HCT116 (cell line): ENCODE measurements around the gene NRP1. TPM values are rescaled to one million over a fixed set of nuclear protein-coding genes. Genes with fewer than 3 reads are reported as not detected.

Experiments used
- ATAC-seq: fragments of 200-7000 bp; cut with Tn5 transposase; 2 replicates; pipeline ENCODE4 v1.9.1; 2020; ENCODE audit warnings: mild to moderate bottlenecking, moderate library complexity
- BruUV-seq: library from RNA; stranded (reverse); fragments of 400-500 nt; replicated peaks from 2 replicates; lab custom pipeline; 2021; lab: Mats Ljungman, UMichigan
- CTCF ChIA-PET: fragments of 300-600 bp; sonication (Branson Sonifier 250); formaldehyde crosslinking; loops from one replicate; lab custom pipeline; 2021; ENCODE audit warnings: antibody characterized with exemption; lab: Charles Lee
- POLR2A ChIA-PET: fragments of 300-600, 350-600 bp; sonication (Branson Sonifier 250); formaldehyde crosslinking; loops from one replicate; lab custom pipeline; 2021; ENCODE audit warnings: antibody characterized with exemption; lab: Charles Lee
- RAD21 ChIA-PET, 2 experiments: fragments of 300-600 bp; sonication (Branson Sonifier 250); formaldehyde crosslinking; loops; one replicate each; lab custom pipeline; 2023; ENCODE audit warnings: low total read pairs in 2 of 2; ENCODE audit not compliant: uncharacterized antibody in 2 of 2, unreplicated experiment in 2 of 2, low non-redundant PET in 1 of 2; lab: Charles Lee
- DNase-seq: peaks from one replicate; pipeline ENCODE4 v3.0.0-alpha.2; 2010; ENCODE audit warnings: low read depth, low spot score
- H2AFZ ChIP-seq: fragments of 200-600 bp; shearing (Covaris generic), sonication (generic); 2 replicates; pipeline ENCODE4 v1.6.1; 2017; ENCODE audit warnings: low read depth, mixed run types, mixed read lengths, antibody characterized with exemption, low read length; ENCODE audit not compliant: poor library complexity, severe bottlenecking
- H3K27ac ChIP-seq: 2 replicates; pipeline ENCODE4 v1.5.1; 2012; ENCODE audit warnings: low read depth, low read length
- H3K27me3 ChIP-seq: fragments of 200-600 bp; sonication (generic); 2 replicates; pipeline ENCODE4 v1.6.1; 2016; ENCODE audit warnings: mixed run types, low read length, mixed read lengths; ENCODE audit not compliant: insufficient read depth
- H3K36me3 ChIP-seq, 2 experiments: fragments of 200-500 bp in 1 of 2; fragments of 200-600 bp in 1 of 2; sonication (Bioruptor generic) in 1 of 2; sonication (generic) in 1 of 2; 2 replicates each; pipeline versions ENCODE4 v1.5.1 to v1.6.1; 2014 to 2016; ENCODE audit warnings: low read length in 2 of 2, inconsistent platforms in 1 of 2, mixed read lengths in 1 of 2, mixed run types in 1 of 2; ENCODE audit not compliant: insufficient read depth in 2 of 2, control insufficient read depth in 1 of 2
- H3K4me1 ChIP-seq, 2 experiments: fragments of 200-600 bp in 1 of 2; sonication (generic) in 1 of 2; 2 replicates each; pipeline versions ENCODE4 v1.5.1 to v1.6.1; 2012 to 2017; ENCODE audit warnings: low read length in 2 of 2, inconsistent platforms in 1 of 2, mild to moderate bottlenecking in 1 of 2, mixed read lengths in 1 of 2, mixed run types in 1 of 2, moderate library complexity in 1 of 2; ENCODE audit not compliant: insufficient read depth in 2 of 2, control insufficient read depth in 1 of 2
- H3K4me2 ChIP-seq: fragments of 200-600 bp; sonication (generic); 2 replicates; pipeline ENCODE4 v1.6.1; 2017; ENCODE audit warnings: mixed run types, low read length, mixed read lengths
- H3K4me3 ChIP-seq, 2 experiments: fragments of 200-600 bp in 1 of 2; sonication (generic) in 1 of 2; replicated peaks in 1 of 2; 2 replicates each; pipeline ENCODE4 v1.5.1; 2011 to 2016; ENCODE audit warnings: low read length in 2 of 2, control low read depth in 1 of 2, low read depth in 1 of 2, mild to moderate bottlenecking in 1 of 2, mixed read lengths in 1 of 2, mixed run types in 1 of 2
- H3K79me2 ChIP-seq: fragments of 200-600 bp; sonication (generic); 2 replicates; pipeline ENCODE4 v1.6.1; 2017; ENCODE audit warnings: mild to moderate bottlenecking, mixed run types, low read length, moderate library complexity, mixed read lengths; ENCODE audit not compliant: insufficient read depth
- H3K9ac ChIP-seq: fragments of 200-600 bp; sonication (generic); 2 replicates; pipeline ENCODE4 v1.6.1; 2016; ENCODE audit warnings: low read length, mixed read lengths
- H3K9me2 ChIP-seq: fragments of 200-600 bp; sonication (generic), shearing (Covaris generic); 2 replicates; pipeline ENCODE4 v1.6.1; 2017; ENCODE audit warnings: mixed run types, mild to moderate bottlenecking, moderate library complexity; ENCODE audit not compliant: insufficient read depth
- H3K9me3 ChIP-seq, 2 experiments: fragments of 200-500 bp in 1 of 2; fragments of 200-600 bp in 1 of 2; sonication (Bioruptor generic) in 1 of 2; sonication (generic) in 1 of 2; 2 replicates each; pipeline ENCODE4 v1.6.1; 2014 to 2017; ENCODE audit warnings: low read length in 2 of 2, mixed read lengths in 2 of 2, inconsistent platforms in 1 of 2, low read depth in 1 of 2, mild to moderate bottlenecking in 1 of 2, mixed run types in 1 of 2, moderate library complexity in 1 of 2; ENCODE audit not compliant: control insufficient read depth in 1 of 2, insufficient read depth in 1 of 2
- H4K20me1 ChIP-seq: fragments of 200-600 bp; sonication (generic), shearing (Covaris generic); 2 replicates; pipeline ENCODE4 v1.6.1; 2017; ENCODE audit warnings: mixed run types, mild to moderate bottlenecking, moderate library complexity; ENCODE audit not compliant: insufficient read depth
- CBX3 ChIP-seq: IDR thresholded peaks from 2 replicates; pipeline ENCODE4 v1.6.1; 2012; ENCODE audit warnings: low read depth
- CEBPB ChIP-seq: IDR thresholded peaks from 2 replicates; pipeline ENCODE4 v1.6.1; 2012; ENCODE audit warnings: low read depth
- EGR1 ChIP-seq: IDR thresholded peaks from 2 replicates; pipeline ENCODE4 v1.6.1; 2012; ENCODE audit warnings: low read depth
- ELF1 ChIP-seq: IDR thresholded peaks from 2 replicates; pipeline ENCODE4 v1.6.1; 2012; ENCODE audit warnings: low read depth, borderline replicate concordance
- EZH2 ChIP-seq: fragments of 200-600 bp; sonication (generic); IDR thresholded peaks from 2 replicates; pipeline ENCODE4 v1.6.1; 2017; ENCODE audit warnings: antibody characterized with exemption, mixed run types
- EZH2phosphoT487 ChIP-seq: fragments of 200-600 bp; IDR thresholded peaks from 2 replicates; pipeline ENCODE4 v1.6.1; 2018; ENCODE audit warnings: antibody characterized with exemption, borderline replicate concordance
- FOSL1 ChIP-seq: IDR thresholded peaks from 2 replicates; pipeline ENCODE4 v1.6.1; 2012; ENCODE audit warnings: low read depth
- JUND ChIP-seq: IDR thresholded peaks from 2 replicates; pipeline ENCODE4 v1.6.1; 2012
- POLR2A ChIP-seq: IDR thresholded peaks from 2 replicates; pipeline ENCODE4 v1.7.0; 2011; ENCODE audit warnings: borderline replicate concordance; ENCODE audit not compliant: insufficient read depth, insufficient read length; ENCODE audit errors: extremely low read depth
- RAD21 ChIP-seq: IDR thresholded peaks from 2 replicates; pipeline ENCODE4 v1.6.1; 2012; ENCODE audit warnings: low read depth, mild to moderate bottlenecking
- SP1 ChIP-seq: IDR thresholded peaks from 2 replicates; pipeline ENCODE4 v1.6.1; 2012; ENCODE audit warnings: low read depth
- SRF ChIP-seq: IDR thresholded peaks from 2 replicates; pipeline ENCODE4 v1.6.1; 2012; ENCODE audit warnings: low read depth
- TCF7L2 ChIP-seq: IDR thresholded peaks from 2 replicates; pipeline ENCODE4 v1.7.0; 2011; ENCODE audit warnings: borderline replicate concordance, inconsistent platforms; ENCODE audit not compliant: insufficient read depth, insufficient read length; ENCODE audit errors: extremely low read depth
- YY1 ChIP-seq: IDR thresholded peaks from 2 replicates; pipeline ENCODE4 v1.6.1; 2011; ENCODE audit warnings: low read length, low read depth, moderate library complexity, mild to moderate bottlenecking; ENCODE audit not compliant: insufficient replicate concordance; ENCODE audit errors: extremely low read depth
- ZFX ChIP-seq: fragments of 450-650 bp; IDR thresholded peaks from 2 replicates; pipeline ENCODE4 v1.6.1; 2017
- intact Hi-C: fragments of 100-400 bp; cut with micrococcal nuclease; formaldehyde crosslinking; loops from 2 replicates; pipeline ENCODE4 v1.10.0; 2022
- total RNA-seq: library from RNA; stranded (reverse); gene quantifications from one replicate; pipeline ENCODE4 v1.2.1, GENCODE V29; 2021; ENCODE audit not compliant: unreplicated experiment
- TF ChIP-seq, protein P1 (sequence below), 3 experiments: fragments of 200-600 bp in 1 of 3; sonication (generic) in 1 of 3; IDR thresholded peaks in 2 of 3; conservative IDR thresholded peaks in 1 of 3; 2 replicates each; pipeline ENCODE4 v1.5.1; 2012 to 2017; ENCODE audit warnings: low read depth in 2 of 3, low read length in 2 of 3, antibody characterized with exemption in 1 of 3, borderline replicate concordance in 1 of 3, control low read depth in 1 of 3, mild to moderate bottlenecking in 1 of 3, mixed read lengths in 1 of 3, mixed run types in 1 of 3, moderate library complexity in 1 of 3; ENCODE audit not compliant: insufficient read depth in 1 of 3
- TF ChIP-seq, protein P2 (sequence below): IDR thresholded peaks from 2 replicates; pipeline ENCODE4 v1.6.1; 2012
- TF ChIP-seq, protein P3 (sequence below): IDR thresholded peaks from 2 replicates; pipeline ENCODE4 v1.6.1; 2012
- TF ChIP-seq, protein P4 (sequence below): IDR thresholded peaks from 2 replicates; pipeline ENCODE4 v1.6.1; 2012; ENCODE audit warnings: low read depth
- TF ChIP-seq, protein P5 (sequence below): IDR thresholded peaks from 2 replicates; pipeline ENCODE4 v1.6.1; 2011; ENCODE audit warnings: mild to moderate bottlenecking, low read length, moderate library complexity; ENCODE audit not compliant: insufficient replicate concordance; ENCODE audit errors: extremely low read depth

NRP1 gene
- total RNA-seq, 1 experiment from 2014 or later: 3.8 TPM

DNA sequence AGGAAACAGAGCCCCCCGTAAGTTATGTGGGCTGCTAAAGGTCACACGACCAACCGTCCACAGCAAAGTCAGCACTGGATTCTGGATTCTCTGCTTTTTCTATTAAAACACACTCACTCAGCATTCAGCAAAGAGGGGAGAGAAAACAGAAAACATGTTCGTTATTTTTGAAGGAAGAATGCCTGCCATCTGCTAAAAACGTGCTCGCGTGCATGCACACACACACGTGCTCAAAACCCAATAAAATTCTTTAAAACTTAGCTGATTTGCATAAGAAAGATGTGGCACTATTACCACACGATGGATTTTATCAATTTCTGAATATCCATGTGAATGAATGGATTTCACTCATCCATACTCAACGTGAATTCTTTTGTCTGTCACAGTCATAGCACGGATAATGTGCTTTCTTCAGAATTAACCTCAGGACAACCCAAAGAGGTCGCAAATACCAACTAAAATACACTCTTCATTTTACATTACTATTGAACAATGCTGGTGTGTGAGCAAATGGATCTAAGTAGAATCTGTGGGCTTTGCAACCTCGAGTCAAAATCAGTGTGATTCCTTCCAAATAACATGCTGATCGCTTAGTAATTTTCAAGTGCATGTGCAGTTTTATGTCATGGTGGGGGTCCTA lies 40.8 kb downstream of the NRP1 start:
- ATAC-seq (no peak), DNase-seq (no peak)
- H3K4me3 ChIP-seq: no peak overlapping the region
- no peak for TF ChIP-seq FOSL1
- TF ChIP-seq, protein P1, sequence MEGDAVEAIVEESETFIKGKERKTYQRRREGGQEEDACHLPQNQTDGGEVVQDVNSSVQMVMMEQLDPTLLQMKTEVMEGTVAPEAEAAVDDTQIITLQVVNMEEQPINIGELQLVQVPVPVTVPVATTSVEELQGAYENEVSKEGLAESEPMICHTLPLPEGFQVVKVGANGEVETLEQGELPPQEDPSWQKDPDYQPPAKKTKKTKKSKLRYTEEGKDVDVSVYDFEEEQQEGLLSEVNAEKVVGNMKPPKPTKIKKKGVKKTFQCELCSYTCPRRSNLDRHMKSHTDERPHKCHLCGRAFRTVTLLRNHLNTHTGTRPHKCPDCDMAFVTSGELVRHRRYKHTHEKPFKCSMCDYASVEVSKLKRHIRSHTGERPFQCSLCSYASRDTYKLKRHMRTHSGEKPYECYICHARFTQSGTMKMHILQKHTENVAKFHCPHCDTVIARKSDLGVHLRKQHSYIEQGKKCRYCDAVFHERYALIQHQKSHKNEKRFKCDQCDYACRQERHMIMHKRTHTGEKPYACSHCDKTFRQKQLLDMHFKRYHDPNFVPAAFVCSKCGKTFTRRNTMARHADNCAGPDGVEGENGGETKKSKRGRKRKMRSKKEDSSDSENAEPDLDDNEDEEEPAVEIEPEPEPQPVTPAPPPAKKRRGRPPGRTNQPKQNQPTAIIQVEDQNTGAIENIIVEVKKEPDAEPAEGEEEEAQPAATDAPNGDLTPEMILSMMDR (IDR thresholded peaks at IDR 0.05 in 2 of 3, conservative IDR thresholded peaks at IDR 0.05 in 1 of 3; ENCODE audit: borderline replicate concordance in 1 of 3, insufficient read depth in 1 of 3, low read depth in 2 of 3, low read length in 2 of 3): no peak
- no peak for TF ChIP-seq SP1
- TF ChIP-seq ZFX: no peak
- no peak for TF ChIP-seq POLR2A
- no peak for TF ChIP-seq JUND
- TF ChIP-seq, protein P2, sequence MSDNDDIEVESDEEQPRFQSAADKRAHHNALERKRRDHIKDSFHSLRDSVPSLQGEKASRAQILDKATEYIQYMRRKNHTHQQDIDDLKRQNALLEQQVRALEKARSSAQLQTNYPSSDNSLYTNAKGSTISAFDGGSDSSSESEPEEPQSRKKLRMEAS: no peak
- TF ChIP-seq, protein P3, sequence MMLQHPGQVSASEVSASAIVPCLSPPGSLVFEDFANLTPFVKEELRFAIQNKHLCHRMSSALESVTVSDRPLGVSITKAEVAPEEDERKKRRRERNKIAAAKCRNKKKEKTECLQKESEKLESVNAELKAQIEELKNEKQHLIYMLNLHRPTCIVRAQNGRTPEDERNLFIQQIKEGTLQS: no peak
- TF ChIP-seq EZH2: no peak
- TF ChIP-seq RAD21: no peak
- TF ChIP-seq EGR1: no peak
- no peak for TF ChIP-seq CBX3
- no peak for TF ChIP-seq TCF7L2
- TF ChIP-seq YY1: no peak
- TF ChIP-seq EZH2phosphoT487: no peak
- no peak for TF ChIP-seq ELF1
- TF ChIP-seq, protein P4, sequence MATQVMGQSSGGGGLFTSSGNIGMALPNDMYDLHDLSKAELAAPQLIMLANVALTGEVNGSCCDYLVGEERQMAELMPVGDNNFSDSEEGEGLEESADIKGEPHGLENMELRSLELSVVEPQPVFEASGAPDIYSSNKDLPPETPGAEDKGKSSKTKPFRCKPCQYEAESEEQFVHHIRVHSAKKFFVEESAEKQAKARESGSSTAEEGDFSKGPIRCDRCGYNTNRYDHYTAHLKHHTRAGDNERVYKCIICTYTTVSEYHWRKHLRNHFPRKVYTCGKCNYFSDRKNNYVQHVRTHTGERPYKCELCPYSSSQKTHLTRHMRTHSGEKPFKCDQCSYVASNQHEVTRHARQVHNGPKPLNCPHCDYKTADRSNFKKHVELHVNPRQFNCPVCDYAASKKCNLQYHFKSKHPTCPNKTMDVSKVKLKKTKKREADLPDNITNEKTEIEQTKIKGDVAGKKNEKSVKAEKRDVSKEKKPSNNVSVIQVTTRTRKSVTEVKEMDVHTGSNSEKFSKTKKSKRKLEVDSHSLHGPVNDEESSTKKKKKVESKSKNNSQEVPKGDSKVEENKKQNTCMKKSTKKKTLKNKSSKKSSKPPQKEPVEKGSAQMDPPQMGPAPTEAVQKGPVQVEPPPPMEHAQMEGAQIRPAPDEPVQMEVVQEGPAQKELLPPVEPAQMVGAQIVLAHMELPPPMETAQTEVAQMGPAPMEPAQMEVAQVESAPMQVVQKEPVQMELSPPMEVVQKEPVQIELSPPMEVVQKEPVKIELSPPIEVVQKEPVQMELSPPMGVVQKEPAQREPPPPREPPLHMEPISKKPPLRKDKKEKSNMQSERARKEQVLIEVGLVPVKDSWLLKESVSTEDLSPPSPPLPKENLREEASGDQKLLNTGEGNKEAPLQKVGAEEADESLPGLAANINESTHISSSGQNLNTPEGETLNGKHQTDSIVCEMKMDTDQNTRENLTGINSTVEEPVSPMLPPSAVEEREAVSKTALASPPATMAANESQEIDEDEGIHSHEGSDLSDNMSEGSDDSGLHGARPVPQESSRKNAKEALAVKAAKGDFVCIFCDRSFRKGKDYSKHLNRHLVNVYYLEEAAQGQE: no peak
- no peak for TF ChIP-seq CEBPB
- TF ChIP-seq, protein P5, sequence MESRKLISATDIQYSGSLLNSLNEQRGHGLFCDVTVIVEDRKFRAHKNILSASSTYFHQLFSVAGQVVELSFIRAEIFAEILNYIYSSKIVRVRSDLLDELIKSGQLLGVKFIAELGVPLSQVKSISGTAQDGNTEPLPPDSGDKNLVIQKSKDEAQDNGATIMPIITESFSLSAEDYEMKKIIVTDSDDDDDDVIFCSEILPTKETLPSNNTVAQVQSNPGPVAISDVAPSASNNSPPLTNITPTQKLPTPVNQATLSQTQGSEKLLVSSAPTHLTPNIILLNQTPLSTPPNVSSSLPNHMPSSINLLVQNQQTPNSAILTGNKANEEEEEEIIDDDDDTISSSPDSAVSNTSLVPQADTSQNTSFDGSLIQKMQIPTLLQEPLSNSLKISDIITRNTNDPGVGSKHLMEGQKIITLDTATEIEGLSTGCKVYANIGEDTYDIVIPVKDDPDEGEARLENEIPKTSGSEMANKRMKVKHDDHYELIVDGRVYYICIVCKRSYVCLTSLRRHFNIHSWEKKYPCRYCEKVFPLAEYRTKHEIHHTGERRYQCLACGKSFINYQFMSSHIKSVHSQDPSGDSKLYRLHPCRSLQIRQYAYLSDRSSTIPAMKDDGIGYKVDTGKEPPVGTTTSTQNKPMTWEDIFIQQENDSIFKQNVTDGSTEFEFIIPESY: no peak
- no peak for TF ChIP-seq SRF
- no peak overlapping the region for H3K9ac ChIP-seq
- H3K4me1 ChIP-seq: peaks cover 18 to 23% of the 10 kb centered on the region in 2 experiments
- H3K36me3 ChIP-seq: no peaks in the 10 kb centered on the region
- no peak overlapping the region for H3K4me2 ChIP-seq
- ChIA-PET CTCF (no interaction called here), POLR2A (no interaction called here), RAD21 (no interaction called here)
- H3K9me2 ChIP-seq: no peaks in the 10 kb centered on the region
- H3K27ac ChIP-seq: no peak overlapping the region
- no peak overlapping the region for H2AFZ ChIP-seq
- H3K79me2 ChIP-seq: no peaks in the 10 kb centered on the region
- no peaks in the 10 kb centered on the region for H3K9me3 ChIP-seq
- BruUV-seq: no TSS peak
- H4K20me1 ChIP-seq: no peaks in the 10 kb centered on the region
- H3K27me3 ChIP-seq: no peaks in the 10 kb centered on the region
- intact Hi-C loops: no loop called here
